NCI-H526 (cell line): Measurements from ENCODE around the gene FOXO3.

Source experiments
- DNase-seq, 2 experiments: peaks; one replicate each; lab custom pipeline; 2025; lab: John Stamatoyannopoulos, UW

The FOXO3 gene

DNA sequence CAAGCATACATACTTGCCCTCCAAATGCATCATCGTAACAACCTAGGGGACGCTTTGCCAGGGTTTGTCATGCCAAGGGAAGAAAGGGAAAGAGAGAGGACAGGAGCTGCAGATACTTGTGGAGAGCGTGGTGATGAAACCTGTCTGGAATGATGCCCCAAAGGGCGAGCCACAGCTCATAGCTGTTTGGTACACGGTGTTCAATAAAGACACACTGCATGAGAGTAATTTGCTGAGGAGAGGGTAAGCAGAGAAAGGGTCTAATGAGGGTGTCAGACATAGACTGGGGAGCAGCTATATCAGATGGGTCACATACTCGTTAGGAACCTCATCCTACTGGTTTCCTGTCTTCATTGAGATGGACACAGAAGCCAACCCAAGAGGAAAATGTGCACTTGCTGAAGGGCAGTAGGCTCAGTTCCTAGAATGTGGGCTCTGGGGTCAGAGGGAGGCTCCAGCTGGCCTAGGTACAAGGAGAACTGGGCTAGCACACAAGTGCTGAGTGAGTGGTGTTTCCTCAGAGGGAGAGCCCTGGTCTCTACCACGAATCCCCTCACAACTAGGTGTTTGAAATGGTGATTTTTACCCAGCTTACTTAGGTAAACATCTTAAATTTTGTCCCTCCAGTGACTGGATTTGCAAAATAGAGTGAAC is 5.2 kb upstream of the FOXO3 start:
- no peak for DNase-seq

DNA sequence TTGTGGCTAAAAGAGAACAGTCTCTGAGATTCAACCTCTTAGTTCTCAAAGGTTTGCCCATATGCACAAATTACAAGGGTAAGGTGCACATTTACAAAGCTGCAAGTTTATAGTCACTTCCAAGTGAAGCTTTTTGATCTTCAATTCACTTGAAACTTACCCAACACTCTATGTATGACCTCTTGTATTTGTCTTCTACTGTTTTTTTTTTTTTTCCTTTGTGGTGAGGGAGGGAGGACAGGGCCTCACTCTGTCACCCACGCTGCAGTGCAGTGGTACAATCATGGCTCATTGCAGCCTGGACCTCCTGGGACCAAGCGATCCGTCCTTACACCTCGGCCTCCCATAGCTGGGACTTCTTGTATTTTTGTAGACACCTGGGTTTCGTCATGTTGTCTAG is 4.5 kb upstream of the FOXO3 start:
- no peak for DNase-seq

DNA sequence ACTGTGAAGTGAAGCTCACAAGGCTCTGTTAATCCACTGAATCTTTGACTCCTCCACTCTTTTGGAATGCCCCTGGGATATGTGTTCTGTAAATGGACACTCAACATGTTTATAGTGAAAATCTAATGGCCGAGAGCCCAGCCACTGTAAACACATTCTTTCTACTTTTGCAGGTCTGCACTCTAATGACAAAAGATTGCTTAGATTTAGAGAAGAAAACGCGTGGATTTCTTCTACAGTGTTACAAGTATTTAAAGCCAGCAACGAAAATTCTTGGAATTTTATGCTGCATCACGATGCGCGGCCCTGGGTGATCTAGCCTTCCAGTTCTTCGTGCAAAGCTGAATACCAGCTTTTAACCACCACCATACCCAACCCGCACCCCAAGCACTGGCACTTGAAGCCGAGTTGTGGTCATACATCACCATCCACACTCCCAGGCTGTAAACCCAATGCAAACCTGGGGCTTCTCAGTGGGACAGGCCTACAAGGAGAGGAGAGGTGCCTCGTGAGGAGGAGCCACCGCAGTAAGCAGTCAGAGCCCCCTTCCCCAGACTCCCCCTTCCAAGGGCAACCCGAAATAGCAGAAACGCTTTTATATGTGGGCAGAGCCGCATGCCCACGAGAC is 3.7 kb upstream of the FOXO3 start:
- DNase-seq, result peak in 1 of 2 experiments; percentile 49

DNA sequence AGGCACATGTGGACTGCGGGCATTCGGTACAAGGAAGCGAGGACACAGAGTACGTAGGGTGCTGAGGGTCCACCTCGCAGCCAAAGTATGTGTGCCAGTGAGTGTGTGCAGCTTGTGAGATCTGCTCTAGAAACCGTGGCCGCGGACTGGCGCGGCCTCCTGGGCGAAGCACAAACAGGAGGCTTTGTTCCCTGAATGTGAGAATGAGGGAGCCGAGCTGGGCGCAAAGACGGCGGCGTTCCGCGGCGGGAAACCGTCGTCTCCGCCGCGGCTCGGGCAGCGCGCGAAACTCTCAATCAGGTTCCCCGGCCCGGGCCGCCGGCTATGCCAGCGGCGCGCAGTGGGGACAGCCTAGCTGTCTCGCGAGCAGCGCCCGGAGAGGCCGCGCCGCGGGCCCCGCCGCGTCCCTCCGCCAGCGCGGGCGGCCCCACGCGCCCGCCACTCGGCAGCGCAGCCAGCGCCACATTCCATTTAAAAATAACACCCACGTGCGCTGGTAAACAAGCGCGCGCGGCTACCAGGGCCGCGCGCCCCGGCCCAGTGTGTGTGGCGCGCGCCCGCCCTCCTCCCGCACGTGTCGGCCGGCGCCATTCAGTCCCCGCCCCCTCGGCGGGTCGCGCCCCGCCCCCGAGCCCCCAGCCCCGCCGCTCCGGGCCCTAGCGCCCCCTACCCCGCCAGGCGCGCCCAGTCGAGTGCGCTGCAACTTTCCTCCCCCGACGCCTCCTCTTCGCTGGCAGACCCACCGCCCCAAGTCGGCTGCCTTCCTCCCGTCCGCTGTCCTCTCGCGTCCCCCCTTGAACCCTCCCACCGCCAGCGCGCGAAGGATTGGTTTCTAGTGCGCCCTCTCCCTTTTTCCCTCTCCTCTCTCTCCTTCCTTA is 3.0 kb upstream of the FOXO3 start:
- DNase-seq, result peak; percentile 19 to 91

DNA sequence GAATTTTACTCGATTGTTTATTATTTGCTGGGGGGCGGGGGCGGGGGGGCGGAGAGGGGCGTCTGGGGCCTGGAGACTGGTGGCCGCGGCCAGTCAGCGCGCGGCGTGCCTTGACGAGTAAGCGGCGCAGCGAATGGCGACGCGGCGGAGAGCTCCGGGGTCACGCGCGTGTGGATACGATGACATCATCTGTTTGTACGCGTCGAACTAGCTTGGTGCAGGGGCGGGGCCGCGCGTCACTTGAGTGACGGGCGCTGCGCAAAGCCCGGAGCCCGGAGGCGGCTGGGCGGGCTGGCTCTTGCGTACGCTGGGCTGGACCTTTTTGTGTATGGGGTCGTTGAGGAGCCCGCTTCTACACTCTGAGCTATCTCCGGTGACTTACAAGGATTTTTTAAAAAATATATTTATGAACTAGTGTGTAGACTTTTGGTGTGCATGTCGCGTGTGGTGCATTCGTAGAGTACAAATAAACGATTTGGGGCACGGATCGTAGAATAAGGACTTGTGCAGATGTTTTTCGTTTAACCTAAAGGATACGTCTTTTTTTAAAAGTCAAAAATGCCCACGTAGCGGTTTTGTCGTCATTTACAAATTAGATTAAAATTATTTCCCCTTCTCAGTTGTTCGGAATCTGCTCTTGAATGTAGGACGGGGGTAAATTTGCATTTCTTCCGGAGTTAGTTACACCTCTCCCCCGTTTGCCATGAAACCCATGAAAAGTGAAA is 2.2 kb upstream of the FOXO3 start:
- DNase-seq, result peak; percentile 97 to 99

DNA sequence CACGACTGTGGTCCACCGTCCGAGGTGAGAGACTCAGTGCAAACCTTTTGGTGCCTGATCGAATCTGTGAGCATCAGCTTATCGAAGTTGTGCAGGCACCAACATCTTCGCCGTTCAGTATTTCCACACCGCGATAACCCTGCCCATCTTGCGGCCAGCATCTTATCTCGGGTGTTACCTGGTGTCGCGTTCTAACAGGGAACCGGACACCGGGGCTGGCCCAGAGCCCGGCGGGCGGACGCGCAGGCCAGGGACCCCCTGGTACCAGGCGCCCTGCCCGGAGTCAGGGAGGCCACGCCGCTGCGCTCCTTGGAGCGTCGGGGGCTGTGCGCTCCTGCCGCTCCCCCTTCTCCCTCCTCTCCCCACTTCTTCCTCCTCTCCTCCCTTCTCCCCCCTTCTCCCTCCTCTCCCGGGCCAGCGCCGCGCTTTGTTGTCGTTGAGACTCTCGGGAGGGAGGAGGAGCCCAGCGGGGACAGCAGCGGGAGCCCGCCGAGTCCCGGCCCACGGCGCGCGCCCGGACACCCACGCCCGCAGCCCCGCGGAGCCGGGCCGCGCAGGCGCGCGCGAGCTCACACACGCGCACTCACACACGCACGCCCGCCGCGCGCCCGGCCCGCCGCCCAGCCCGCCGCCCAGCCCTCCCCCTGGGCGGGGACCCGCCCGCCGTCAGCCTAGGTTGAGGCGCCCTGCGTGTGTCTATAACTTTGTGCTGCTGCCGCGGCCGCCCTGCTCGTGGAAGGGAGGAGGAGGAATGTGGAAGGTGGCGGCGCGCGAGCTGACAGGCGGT is 1.4 kb upstream of the FOXO3 start:
- DNase-seq, result peak; percentile 79 to 93

DNA sequence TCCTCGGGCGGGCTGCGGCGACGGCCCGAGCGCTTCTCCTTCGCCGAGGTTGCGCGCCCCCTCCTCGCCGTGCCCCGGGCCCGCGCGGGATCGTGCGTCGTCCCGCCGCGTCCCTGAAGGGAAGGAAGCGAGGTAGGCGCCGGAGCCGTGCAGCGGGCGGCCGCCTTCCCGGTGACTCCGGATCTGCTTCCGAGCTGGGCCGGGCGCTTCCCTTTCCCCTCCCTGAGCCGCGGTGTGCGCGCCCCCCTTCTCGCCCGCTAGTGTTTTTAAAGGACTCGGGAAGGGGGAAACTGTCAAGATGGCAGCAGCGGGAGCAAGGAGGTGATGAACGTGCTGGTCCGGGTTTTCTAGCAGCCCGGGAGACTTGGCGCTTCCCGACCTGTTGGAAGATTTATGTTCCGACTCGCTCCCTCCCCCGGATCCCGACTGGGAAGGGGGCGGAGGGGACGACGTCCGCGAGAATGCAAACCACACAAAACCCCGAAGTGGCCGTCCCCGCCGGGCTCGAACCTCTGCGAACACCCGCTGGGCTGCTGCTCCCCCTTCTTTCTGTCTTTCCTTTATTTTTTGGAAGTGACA is 744 bp upstream of the FOXO3 start:
- DNase-seq, result peak; percentile 73 to 82

DNA sequence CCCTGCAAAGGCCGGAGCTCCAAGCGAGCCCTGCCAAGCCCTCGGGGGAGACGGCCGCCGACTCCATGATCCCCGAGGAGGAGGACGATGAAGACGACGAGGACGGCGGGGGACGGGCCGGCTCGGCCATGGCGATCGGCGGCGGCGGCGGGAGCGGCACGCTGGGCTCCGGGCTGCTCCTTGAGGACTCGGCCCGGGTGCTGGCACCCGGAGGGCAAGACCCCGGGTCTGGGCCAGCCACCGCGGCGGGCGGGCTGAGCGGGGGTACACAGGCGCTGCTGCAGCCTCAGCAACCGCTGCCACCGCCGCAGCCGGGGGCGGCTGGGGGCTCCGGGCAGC is 561 bp downstream of the FOXO3 start:
- DNase-seq, result peak in 1 of 2 experiments; percentile 22

DNA sequence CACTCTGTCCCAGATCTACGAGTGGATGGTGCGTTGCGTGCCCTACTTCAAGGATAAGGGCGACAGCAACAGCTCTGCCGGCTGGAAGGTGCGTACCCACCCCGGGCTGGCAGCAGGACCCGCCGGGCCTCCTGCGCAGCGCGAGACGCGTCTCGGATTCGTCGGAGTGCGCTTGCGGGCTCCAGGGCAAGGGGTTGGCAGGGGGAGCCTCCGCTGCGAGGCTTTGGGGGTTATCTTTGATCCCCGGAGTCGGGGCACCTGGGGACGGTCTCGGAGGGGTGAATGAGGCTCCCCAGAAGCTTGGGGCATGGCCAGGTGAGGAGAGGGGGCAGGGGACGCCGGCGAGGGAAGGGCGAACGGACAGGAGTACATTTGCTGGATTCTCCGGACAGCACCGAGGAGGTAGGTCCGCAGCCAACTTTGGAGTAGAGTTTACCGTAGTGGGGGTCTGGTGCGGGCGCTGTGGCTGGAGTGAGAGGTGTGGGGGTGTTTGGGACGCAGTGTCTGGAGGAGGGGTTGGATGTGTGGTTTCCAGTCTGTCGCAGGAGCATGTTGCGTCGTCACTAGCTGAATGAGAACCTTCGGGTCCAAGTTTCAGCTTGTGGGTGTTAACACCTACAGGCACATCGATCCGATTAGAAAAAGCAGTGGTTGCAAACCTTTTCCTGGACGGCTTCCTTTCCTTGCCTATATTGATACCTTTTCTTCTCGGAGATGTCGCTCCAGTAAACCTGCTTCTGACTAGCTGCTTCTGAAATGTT is 1.2 kb downstream of the FOXO3 start:
- DNase-seq, result peak; percentile 24 to 69

DNA sequence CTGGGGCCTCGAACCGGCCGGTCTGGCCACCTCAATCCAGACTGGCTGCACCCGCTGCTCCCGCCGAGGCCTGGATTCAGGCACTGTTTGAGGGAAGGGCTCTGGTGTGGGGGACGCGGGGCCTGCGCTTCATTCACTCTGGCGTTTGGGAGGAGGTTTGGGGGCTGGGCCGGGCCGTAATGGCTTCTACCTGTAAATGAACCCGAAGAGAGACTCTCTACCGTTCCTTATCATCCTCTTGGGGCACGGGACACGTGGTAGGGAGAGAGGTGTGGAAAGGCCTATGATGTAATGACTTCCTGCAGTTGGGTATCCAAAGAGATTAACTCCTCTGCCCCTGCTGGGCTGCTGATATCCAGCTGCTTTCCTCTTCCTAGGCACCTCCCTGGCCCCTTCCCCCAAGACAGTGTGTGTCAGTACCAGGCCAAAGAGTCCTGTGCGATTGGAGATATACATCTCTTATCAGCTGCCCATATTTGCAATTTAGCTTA is 1.8 kb downstream of the FOXO3 start:
- peak; percentile 87 to 90 for DNase-seq

DNA sequence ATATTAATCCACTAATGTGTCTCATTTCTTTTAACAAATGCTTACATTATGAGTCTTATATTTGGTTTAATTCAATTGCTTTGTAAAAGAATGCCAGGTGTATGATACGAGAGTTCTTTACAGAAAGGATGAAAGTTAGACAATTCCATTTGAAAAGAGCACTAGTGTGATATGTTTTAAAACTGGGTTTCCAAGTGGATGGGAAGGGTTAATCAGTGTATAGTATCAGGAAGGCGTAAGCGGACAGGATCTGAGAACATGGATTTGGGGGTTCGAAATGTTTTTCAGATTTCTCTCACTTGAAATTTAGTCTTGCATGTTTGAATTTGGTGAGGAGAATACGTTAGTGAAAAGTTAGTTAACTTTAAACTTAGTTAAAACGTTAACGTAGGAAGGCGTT is 2.6 kb downstream of the FOXO3 start:
- DNase-seq, result no peak

DNA sequence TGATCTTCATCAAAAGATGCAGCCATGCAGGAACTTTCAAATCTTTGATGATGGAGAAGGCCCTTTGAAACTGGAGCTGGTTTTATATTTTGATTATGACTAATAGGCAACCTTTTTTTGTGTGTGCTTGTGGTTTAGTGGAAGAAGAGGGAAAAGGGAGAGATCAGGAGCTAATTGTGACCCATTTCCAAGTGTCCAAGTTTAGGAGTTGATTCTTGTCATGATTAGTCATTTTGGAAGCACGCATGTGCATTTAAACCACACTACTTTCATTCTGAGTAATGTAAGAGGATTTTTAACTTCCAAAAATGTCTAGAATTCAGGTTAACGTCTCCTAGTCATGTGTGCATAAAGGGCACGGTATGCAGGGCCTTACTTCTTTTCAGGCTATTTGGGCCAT is 3.5 kb downstream of the FOXO3 start:
- no peak for DNase-seq

DNA sequence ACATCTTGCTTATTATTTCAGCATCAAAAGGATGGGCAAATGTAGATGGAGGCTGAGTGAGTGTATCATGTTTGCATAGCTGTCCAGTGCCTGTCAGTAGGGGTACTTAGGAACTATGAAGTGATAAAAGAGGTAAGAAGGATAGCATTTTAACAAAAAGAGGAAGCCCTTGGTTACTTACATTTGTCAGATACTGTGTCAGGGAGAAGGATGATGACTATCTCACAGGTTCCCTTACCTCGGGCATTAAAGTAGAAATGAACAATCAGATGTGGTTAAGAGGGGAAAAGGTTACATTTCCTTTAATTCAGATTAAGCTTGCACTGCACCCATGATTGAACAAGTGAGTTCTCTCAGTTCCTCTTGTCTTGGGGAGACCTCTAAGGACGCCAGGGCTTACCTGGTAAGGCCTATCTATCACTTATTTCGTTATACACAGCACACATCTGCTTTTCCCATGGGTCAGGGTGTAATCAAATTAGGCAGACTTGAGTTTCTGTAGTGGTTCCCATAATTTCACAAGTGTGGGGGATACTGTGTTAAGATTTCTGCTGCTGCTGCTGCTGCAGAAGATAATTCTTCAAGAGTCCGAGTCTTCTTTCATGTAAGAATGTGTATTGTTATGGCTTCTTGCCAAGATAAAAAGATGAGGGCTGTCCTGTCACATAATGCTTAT is 4.5 kb downstream of the FOXO3 start:
- DNase-seq, result peak in 1 of 2 experiments; percentile 19

DNA sequence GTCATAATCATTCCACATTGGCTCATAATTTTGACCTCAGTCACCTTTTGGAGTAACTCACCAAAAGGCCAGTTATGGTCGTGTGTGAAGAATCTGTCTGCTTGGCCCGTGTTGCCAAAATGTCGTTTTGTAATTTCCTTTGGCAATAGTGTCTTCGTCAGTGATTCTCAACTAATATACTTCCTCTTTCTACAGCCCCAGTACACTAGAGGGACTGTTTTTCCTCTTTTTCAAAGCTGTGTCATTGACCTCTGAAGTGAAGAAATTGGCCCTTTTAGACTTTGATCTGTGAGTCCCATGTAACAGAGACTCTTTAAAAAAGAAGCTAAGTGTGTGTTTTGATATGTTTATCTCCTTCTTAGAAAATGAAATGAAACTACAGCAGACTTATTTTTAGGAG is 5.2 kb downstream of the FOXO3 start:
- no peak for DNase-seq

DNA sequence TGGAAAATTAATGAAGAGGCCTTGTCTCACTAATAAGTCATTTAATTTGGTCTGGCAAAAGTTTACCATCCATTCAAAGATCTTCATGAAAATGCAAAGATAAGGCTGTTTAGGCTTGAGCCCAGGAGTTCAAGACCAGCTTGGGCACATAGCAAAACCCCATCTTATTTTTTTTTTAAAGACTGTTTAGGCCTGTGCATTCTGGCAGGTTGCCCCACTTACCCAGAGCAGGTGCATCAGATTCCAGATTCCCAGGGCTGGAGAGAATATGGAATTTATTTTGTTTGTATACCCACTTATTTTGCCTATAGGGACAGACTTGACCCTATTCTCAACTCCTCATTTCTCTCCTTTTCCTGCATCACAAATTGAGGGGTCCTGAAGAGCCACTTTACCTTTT is 5.7 kb downstream of the FOXO3 start:
- DNase-seq, result no peak

DNA sequence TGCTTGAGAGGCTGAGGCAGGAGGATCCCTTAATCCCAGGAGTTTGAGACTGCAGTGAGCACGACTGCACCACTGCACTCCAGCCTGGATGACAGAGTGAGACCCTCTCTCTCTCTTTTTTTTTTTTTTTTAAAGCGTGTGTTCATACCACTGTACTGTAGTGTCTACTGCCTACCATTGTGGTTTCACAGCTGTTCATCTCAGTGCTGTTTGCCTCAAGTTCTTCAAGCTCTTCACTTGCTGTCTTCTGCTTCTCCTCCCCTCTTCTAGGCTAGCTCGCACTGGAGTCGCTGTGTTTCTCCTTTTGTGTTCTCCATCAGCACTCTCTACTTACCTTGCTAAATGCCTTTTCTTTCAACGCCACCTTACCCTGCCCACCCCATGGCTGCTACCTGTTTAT is 7.4 kb downstream of the FOXO3 start:
- DNase-seq, result no peak

DNA sequence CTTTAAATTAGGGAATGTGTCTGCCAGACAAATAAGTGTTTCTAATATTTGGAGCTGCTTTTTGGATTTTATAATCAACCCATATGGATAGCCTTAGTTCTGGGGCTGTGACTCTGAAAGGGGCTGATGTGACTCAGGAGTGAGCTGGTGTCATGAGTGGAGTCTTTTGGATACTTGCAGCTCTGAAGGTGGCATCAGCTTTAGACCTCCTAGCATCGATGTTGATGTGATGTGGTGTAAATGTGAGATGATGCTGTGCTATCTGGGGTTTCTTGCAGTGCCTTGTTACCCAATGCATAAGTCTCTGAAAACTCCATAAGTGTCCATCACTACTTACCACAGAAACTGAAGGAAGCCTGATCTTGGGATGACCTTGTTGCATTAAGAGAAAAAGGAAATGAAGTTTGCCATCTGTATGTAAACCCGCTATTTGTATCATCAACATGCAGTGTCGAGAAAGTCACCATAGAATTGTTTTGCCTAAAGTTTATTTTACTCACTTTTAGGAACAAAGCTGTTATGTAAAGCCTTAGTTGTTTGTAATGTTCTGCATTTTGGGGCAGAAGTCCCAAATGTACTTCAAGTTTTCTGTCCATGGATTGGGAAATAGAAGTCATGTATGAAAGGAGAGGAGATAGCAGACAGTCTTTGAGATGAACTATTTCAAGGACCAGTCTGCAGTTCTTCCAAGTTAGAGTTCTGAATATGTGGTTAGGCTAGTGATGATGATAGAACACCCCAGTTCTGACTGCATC is 8.0 kb downstream of the FOXO3 start:
- DNase-seq, result no peak

DNA sequence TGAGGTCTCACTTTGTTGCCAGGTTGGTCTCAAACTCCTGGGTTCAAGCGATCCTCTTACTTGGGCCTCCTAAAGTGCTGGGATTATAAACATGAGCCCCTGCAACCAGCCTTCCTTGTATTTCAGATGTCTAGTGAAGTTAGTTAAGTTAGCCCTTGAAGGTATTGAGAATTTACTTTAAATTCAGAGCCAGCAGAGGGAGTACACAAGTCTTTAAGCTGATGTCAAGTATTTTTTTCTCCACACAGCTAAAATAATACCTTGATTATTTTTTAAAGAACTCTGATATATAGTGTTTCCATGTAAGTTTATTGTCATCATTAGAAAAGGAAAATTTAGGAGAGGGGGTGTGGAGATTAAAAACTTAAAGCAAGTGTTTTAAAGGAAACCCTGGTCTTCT is 9.8 kb downstream of the FOXO3 start:
- no peak for DNase-seq
